Activated CD8-positive, alpha-beta T cell treated with anti-CD3 and anti-CD28 coated beads, Interleukin-2, amount 10 ng/mL, durations not matched to agents 7 days and 5 days (primary cell): ENCODE data around the gene GPATCH8. TPM values are rescaled to one million over a fixed set of nuclear protein-coding genes. Genes with fewer than 3 reads are reported as not detected.
"Not testable (repeated sequence)": the region's sequence is repeated elsewhere in the genome, so short reads cannot be mapped to it uniquely, and the experiment has no call there.

Experiments
- ATAC-seq: fragments of 150-1000 bp; cut with Tn5 transposase; one replicate; pipeline ENCODE4 v1.10.0; 2021; ENCODE audit warnings: moderate library complexity
- CTCF ChIA-PET: fragments of 350-600 bp; sonication (Branson Sonifier 250); formaldehyde crosslinking; loops from one replicate; lab custom pipeline; 2021; ENCODE audit warnings: antibody characterized with exemption; lab: Charles Lee
- POLR2A ChIA-PET: fragments of 350-600 bp; sonication (Branson Sonifier 250); formaldehyde crosslinking; loops from one replicate; lab custom pipeline; 2021; ENCODE audit warnings: antibody characterized with exemption; lab: Charles Lee
- DNase-seq: peaks from one replicate; pipeline ENCODE4 v3.0.0-alpha.2; 2020
- H3K27ac Mint-ChIP-seq: one replicate; pipeline ENCODE4 v1.8.0; 2021; ENCODE audit warnings: mild to moderate bottlenecking, mixed read lengths
- H3K27me3 Mint-ChIP-seq: one replicate; pipeline ENCODE4 v1.8.0; 2021; ENCODE audit warnings: low read depth, mixed read lengths
- H3K36me3 Mint-ChIP-seq: one replicate; pipeline ENCODE4 v1.8.0; 2021; ENCODE audit warnings: low read depth, mixed read lengths
- H3K4me1 Mint-ChIP-seq: one replicate; pipeline ENCODE4 v1.8.0; 2021; ENCODE audit warnings: low read depth, mixed read lengths
- H3K4me3 Mint-ChIP-seq: one replicate; pipeline ENCODE4 v1.8.0; 2021; ENCODE audit warnings: mild to moderate bottlenecking, mixed read lengths
- H3K9me3 Mint-ChIP-seq: one replicate; pipeline ENCODE4 v1.8.0; 2022; ENCODE audit warnings: mixed read lengths; ENCODE audit not compliant: insufficient read depth
- total RNA-seq, 2 experiments: library from RNA; stranded (reverse); gene quantifications; one replicate each; pipeline ENCODE4 v1.2.3, GENCODE V29; 2021

The GPATCH8 gene
- total RNA-seq, 2 experiments from 2014 or later: 45.7 to 45.8 TPM

DNA sequence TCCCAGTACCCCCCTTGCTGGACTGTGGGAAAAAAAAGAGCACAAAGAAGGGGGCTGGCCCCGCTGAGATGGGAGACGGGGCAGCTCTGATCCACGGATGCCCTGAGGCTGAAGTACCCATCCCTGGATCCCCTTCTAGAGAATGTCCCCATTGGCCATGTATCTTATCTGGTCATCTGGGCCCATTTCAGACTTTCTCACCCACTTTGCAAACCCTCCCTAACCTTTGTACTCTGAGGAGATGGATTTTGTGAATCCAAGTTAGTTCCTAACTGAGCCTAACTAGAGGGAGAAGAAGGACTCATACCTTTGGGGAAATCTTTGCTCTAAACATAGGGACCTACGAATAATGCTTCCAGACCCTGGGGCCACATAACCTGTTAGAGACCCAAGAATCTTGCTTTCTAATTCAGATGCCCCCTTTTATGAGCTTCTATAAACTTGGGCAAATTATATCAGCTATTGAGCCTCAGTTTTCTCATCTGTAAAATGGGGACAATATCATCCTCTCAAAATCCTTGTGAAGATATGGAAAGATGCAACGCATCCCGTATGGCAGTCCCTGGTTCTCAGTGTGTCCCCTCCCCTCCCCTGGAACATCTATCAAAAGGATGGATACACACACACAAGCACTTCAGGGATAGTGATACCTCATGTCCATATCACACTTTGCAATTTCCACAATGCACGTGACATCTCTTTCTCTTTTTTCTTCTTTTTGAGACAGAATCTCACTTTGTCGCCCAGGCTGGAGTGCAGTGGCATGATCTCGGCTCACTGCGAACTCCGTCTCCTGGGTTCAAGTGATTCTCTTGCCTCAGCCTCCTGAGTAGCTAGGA lies 37.3 kb upstream of the GPATCH8 start:
- H3K36me3 Mint-ChIP-seq: no peaks in the 10 kb centered on the region
- POLR2A ChIA-PET: no interaction called here
- no peak overlapping the region for H3K4me3 Mint-ChIP-seq
- no peak for DNase-seq
- H3K4me1 Mint-ChIP-seq: no peaks in the 10 kb centered on the region
- CTCF ChIA-PET: interaction anchor here (0.6 to 1.4 kb wide), 2 partner anchors 8 to 18 kb away, joined by 3 to 5 read pairs; no protein-coding TSS in a partner anchor
- ATAC-seq: no peak
- no peaks in the 10 kb centered on the region for H3K9me3 Mint-ChIP-seq
- H3K27me3 Mint-ChIP-seq: peaks cover 5% of the 10 kb centered on the region
- H3K27ac Mint-ChIP-seq: no peak overlapping the region

DNA sequence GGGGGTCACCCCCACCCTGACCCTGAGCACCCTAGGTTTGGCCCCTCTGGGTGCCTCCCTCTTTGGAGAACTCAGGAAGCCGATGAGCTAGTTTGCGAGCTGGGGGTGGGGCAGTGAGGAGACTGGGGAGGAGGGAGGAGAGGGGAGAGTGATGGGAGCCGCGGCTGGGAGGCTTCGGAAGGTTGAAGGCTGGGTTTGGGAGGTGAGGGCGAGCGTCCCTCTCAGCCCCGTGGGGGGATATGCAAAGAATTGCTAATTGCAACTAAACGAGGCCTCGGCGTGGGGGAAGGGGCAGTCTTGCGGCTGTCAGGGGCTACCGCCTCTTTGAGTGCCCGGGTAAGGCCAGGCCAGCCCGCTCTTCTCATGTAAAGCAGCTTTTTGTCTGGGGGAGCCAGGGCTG lies 36.5 kb upstream of the GPATCH8 start:
- ATAC-seq (no peak), DNase-seq (no peak)
- Mint-ChIP-seq H3K4me1 (no peaks in the 10 kb centered on the region), H3K36me3 (no peaks in the 10 kb centered on the region), H3K9me3 (no peaks in the 10 kb centered on the region), H3K4me3 (no peak overlapping the region), H3K27me3 (peaks cover 5% of the 10 kb centered on the region), H3K27ac (no peak overlapping the region)
- POLR2A ChIA-PET: no interaction called here
- CTCF ChIA-PET: interaction anchor here (0.6 kb wide), 1 partner anchor 17 kb away, joined by 3 read pairs; no protein-coding TSS in a partner anchor

DNA sequence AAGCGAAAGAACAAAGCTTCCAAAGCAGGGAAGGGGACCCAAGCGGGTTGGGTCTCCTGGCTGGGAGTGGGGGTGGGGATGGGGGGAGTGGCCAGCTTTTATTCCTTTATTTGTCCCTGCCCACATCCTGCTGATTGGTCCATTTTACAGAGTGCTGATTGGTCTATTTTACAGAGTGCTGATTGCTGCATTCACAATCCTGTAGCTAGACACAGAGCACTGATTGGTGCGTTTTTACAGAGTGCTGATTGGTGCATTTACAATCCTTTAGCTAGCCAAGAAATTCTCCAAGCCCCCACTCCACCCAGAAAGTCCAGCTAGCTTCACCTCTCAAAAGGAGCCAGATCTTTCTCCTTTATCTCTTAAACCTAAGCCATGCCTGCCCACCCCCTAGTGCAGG lies 34.7 kb upstream of the GPATCH8 start:
- not testable (repeated sequence) for H3K4me3 Mint-ChIP-seq, H3K9me3 Mint-ChIP-seq

DNA sequence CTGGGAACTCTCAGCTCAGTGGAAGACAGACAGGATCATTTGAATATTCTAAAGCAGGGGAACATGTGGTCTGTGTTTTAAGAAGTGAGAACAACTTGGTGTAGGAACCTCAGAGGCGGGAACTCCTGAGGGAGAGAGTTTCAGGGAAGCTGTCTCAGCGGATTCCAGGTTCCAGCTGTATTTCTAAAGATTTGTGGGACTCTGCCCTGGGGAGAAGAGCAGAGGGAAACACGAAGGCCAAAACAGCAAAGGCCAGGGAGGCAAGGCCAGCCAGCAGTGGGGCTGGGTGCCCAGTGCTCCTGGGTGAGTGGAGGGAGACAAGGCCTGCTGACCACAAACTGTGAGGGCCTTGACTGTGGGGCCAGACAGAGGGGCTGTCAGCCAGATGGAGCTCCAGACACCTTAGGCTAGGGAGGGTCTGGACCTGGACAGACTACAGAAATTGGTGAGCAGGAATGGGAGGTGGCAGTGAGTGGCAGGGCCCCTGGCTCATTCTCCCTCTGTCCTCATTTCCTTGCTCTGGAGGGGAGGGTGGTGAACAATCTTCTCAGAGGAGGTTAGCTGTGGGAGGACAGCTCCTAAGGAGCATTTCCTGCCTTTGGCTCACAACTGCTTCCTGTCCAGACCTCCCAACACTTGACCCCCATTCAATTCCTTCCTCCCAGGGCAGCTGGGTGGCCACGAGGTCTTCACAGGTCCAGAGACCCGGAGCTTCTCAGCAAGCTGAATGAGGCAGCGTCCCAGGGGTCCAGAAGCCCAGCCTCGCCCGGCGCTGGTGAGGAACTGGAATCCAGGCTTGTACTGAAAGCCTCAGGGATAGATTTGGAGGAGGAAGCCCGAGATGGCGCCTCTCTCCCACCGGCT lies 33.1 kb upstream of the GPATCH8 start:
- Mint-ChIP-seq H3K36me3 (no peaks in the 10 kb centered on the region), H3K9me3 (no peaks in the 10 kb centered on the region), H3K4me1 (peaks cover 7% of the 10 kb centered on the region), H3K27ac (no peak overlapping the region), H3K27me3 (peaks cover 2% of the 10 kb centered on the region), H3K4me3 (no peak overlapping the region)
- no peak for DNase-seq
- ChIA-PET POLR2A (no interaction called here), CTCF (interaction anchor here (1.7 kb wide), 1 partner anchor 13 kb away, joined by 7 read pairs; no protein-coding TSS in a partner anchor)
- no peak for ATAC-seq

More for the DNA sequence above, 34.7 kb upstream of the GPATCH8 start:
- H3K27ac Mint-ChIP-seq, H3K4me1 Mint-ChIP-seq, H3K27me3 Mint-ChIP-seq, ATAC-seq, POLR2A ChIA-PET, H3K36me3 Mint-ChIP-seq, CTCF ChIA-PET, DNase-seq: not testable (repeated sequence)

DNA sequence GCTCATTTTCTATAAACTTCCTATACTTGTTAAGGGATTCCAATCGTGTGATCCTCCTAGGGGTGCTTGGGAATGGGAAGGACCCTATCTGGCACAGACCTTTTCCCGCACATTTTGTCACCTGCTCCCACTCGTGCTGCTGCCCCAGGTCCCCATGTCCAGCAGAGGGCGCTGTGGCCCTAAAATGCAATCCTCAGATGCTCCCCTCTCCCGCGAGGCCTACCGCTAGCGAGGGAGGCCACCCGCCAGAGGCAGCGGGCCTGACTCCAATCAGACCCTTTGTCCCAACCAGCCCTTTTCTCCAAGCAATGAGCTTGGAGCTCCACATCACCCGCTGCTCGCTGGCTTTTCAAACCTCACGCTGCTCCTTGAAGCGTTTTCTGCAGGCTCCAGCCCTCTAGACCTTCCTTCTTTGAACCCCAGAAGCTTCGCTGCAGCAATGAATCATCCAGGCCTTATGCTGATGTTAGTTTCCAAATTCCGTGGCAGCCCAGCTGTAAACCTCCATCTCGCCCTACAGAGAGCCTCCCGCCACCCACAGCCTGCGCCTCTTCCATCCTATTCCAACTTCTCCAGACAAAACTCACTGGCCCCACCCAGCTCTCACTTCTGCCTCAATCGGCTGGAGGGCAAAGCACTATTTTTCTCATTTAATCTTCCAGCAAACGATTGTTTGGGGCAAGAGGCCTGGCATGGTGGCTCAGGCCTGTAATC lies 30.5 kb upstream of the GPATCH8 start:
- ChIA-PET CTCF (interaction anchor here (0.7 to 3.1 kb wide), 34 partner anchors 11 to 361 kb away, joined by 3 to 38 read pairs (median 4); partner anchors contain the start of genes CCDC43, FZD2 and GPATCH8), POLR2A (interaction anchor here (1.0 kb wide), 1 partner anchor 10 kb away, joined by 3 read pairs; no protein-coding TSS in a partner anchor)
- H3K27ac Mint-ChIP-seq: no peak overlapping the region
- ATAC-seq (peak; percentile 97), DNase-seq (peak; percentile 90)
- H3K27me3 Mint-ChIP-seq: peaks cover 2% of the 10 kb centered on the region
- H3K36me3 Mint-ChIP-seq: no peaks in the 10 kb centered on the region
- peaks cover 7% of the 10 kb centered on the region for H3K4me1 Mint-ChIP-seq
- no peak overlapping the region for H3K4me3 Mint-ChIP-seq
- no peaks in the 10 kb centered on the region for H3K9me3 Mint-ChIP-seq

- POLR2A ChIA-PET: no interaction called here
- H3K9me3 Mint-ChIP-seq: no peaks in the 10 kb centered on the region
- H3K4me1 Mint-ChIP-seq: peaks cover 7% of the 10 kb centered on the region
- ATAC-seq (no peak), DNase-seq (no peak)
- no peaks in the 10 kb centered on the region for H3K36me3 Mint-ChIP-seq
- no peak overlapping the region for H3K4me3 Mint-ChIP-seq
- H3K27me3 Mint-ChIP-seq: peaks cover 2% of the 10 kb centered on the region
- no peak overlapping the region for H3K27ac Mint-ChIP-seq
- CTCF ChIA-PET: interaction anchor here (0.8 to 2.5 kb wide), 3 partner anchors 9 to 28 kb away, joined by 3 to 8 read pairs (median 3); no protein-coding TSS in a partner anchor
Observed at GRCh38 chr17:44530896-44531418, 27.8 kb upstream of the GPATCH8 start.

DNA sequence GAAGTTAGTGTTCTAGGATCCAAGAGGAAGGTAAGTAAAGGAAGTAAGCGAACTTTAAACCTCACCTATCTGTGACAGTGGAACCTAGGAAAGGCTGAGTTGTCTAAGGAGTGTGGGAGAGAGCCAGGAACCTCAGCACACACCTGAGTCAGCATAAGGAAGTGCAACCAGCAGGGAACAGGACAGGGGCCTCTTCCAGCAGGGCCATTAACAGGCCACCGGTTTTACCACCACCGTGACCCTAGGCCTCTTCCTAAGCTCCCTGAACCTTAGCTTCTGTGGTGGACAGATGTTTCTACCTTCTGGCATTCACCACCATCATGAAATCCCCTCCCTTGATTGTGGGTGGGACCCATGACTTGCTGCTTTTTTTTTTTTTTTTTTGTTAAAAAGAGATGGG lies 26.7 kb upstream of the GPATCH8 start:
- no peak for DNase-seq
- H3K36me3 Mint-ChIP-seq: no peaks in the 10 kb centered on the region
- peaks cover 5% of the 10 kb centered on the region for H3K27me3 Mint-ChIP-seq
- no peak for ATAC-seq
- no peak overlapping the region for H3K27ac Mint-ChIP-seq
- CTCF ChIA-PET: no interaction called here
- POLR2A ChIA-PET: no interaction called here
- H3K4me3 Mint-ChIP-seq: no peak overlapping the region
- no peaks in the 10 kb centered on the region for H3K9me3 Mint-ChIP-seq
- peaks cover 7% of the 10 kb centered on the region for H3K4me1 Mint-ChIP-seq

DNA sequence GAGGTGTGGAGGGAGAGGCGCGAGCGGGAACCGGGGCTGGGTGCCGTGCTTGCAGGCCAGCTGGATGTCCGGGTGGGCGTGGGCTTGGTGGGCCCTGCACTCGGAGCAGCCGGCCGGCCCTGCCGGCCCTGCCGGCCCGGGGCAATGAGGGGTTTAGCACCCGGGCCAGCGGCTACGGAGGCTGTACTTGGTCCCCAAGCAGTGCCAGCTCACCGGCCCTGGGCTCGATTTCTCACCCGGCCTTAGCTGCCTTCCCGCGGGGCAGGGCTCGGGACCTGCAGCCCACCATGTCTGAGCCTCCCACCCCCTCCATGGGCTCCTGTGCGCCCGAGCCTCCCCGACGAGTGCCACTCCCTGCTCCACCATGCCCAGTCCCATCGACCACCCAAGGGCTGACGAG lies 24.7 kb upstream of the GPATCH8 start:
- Mint-ChIP-seq H3K4me3 (no peak overlapping the region), H3K27ac (no peak overlapping the region), H3K9me3 (no peaks in the 10 kb centered on the region), H3K27me3 (peaks cover 5% of the 10 kb centered on the region), H3K4me1 (no peaks in the 10 kb centered on the region), H3K36me3 (no peaks in the 10 kb centered on the region)
- ATAC-seq (no peak), DNase-seq (no peak)
- ChIA-PET POLR2A (no interaction called here), CTCF (no interaction called here)

GRCh38 chr17:44527102-44527501 lies 23.9 kb upstream of the GPATCH8 start:
- Mint-ChIP-seq H3K4me3 (no peak overlapping the region), H3K4me1 (no peaks in the 10 kb centered on the region), H3K27ac (no peak overlapping the region), H3K27me3 (peaks cover 4% of the 10 kb centered on the region), H3K9me3 (no peaks in the 10 kb centered on the region), H3K36me3 (no peaks in the 10 kb centered on the region)
- DNase-seq (no peak), ATAC-seq (no peak)
- ChIA-PET POLR2A (no interaction called here), CTCF (no interaction called here)

GRCh38 chr17:44523672-44523972 lies 20.4 kb upstream of the GPATCH8 start:
- ATAC-seq (no peak), DNase-seq (no peak)
- H3K27me3 Mint-ChIP-seq: peaks cover 10% of the 10 kb centered on the region
- no peak overlapping the region for H3K27ac Mint-ChIP-seq
- ChIA-PET POLR2A (interaction anchor here (1.2 to 1.4 kb wide), 2 partner anchors 10 to 20 kb away, joined by 3 read pairs; partner anchors contain the start of gene GPATCH8), CTCF (interaction anchor here (0.6 to 3.4 kb wide), 38 partner anchors 9 to 406 kb away, joined by 3 to 38 read pairs (median 4); partner anchors contain the start of genes FAM171A2, GPATCH8, GRN and ITGA2B)
- no peaks in the 10 kb centered on the region for H3K9me3 Mint-ChIP-seq
- H3K4me1 Mint-ChIP-seq: no peaks in the 10 kb centered on the region
- no peaks in the 10 kb centered on the region for H3K36me3 Mint-ChIP-seq
- H3K4me3 Mint-ChIP-seq: no peak overlapping the region
